Germinal center (tissue), 1 donor: ENCODE data around the gene SCUBE3.

Experiments used
- DNase-seq: peaks from one replicate; pipeline ENCODE4 v3.0.0; 2012; ENCODE audit warnings: mixed read lengths, low spot score

The SCUBE3 gene

GRCh38 chr6:35272005-35272404 lies 58.2 kb downstream of the SCUBE3 start:
- no peak for DNase-seq

DNA sequence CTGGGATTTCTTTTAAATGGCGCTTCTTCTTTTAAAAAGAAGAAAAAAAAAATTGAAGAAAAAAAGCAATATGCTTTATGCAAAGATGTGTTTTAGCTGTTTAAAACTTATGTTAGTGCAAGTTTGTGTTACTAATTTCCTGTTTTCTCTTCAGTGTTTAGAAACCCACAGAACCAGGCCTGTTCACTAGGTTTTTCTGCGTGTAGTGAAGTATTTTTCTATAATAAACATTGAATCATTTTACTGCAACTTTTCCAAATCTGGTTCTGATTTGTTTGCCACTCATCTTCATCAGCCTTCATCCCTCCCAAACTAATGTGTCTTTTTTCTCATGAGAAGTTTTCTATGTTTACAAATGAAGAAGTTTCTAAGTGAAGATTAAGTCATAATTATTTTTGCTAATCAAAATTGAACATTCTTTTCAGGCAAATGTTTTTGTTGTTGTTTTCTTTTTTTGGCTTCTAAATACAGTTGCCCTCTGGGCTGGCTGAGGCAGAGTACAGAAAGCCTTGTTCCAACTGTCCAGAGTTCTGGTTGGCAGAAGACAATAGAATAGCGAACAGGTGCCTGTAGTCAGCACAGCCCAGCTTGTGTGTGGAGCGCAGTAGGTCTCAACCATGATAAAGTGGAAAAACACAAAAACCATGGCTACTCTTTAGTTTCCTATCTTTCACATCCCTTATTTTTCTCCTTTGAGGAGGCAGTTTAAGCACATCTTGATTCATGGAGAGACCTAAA lies 60.2 kb downstream of the SCUBE3 start:
- DNase-seq = no peak

DNA sequence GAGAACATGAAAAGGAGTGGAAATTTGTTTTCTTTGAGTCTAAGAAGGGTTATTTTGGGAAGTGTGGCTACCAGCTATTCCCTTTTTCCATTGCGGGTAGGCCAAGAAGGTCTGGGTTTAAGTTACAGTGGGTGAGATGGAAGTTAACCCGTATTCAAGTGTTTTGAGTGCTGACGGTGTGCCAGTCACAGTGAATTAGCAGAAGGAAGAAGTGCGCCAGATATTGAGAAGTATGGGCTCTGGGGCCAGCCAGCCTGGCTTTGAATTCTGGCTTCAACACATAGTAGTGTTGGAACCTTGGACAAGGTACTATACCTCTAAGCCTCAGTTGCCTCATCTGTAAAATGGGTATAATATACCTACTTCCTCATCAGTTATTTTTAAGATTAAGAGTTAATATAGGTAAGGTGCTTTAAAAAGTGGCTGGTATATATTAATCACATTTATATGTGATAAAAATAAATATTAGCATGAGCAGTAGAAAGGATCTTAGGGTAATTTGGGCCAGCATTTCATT lies 62.0 kb downstream of the SCUBE3 start:
- no peak for DNase-seq

DNA sequence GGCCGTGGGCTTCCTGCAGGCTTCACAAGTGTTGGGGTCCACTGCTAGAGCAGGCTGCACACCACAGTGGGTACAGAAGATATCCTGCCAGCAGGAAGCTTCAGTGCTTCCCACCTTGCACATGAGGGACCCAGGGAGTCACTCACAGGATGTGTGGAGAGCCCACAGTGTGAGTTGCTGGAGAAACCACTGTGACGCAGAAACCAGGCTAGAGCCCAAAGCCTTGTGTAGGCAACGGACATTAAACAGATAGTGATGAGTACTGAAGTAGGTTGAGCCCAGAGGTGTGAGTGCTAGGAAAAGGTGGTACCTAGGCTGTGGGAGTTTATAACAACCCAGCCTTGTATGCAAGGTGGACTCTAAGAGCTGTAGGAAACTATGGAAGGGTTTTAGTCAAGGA lies 65.0 kb downstream of the SCUBE3 start:
- DNase-seq = no peak

- no peak for DNase-seq
Observed at GRCh38 chr6:35280903-35281302, 67.1 kb downstream of the SCUBE3 start.

GRCh38 chr6:35282472-35282871 lies 68.7 kb downstream of the SCUBE3 start:
- no peak for DNase-seq

DNA sequence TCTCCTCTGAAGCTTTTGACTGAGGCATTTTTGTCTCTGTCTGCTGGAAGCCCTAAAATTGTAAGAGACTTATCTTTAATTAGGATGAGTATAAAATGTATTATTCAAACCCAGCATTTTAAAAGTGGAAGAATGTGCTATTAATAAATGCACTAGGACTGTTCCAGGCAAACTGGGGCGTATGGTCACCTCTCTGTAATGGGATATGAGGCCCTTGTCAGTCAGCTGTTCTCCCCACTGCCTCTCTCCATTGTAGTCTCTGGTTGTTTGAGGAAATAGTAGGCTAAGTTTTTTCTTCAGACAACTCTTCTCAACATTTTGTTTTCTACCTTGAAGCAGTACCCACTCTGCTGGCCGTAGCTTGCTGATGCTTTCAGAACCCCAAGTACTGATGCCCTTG lies 69.6 kb downstream of the SCUBE3 start:
- DNase-seq = no peak

- DNase-seq = no peak
Observed at GRCh38 chr6:35287671-35288396, 74.1 kb downstream of the SCUBE3 start.

DNA sequence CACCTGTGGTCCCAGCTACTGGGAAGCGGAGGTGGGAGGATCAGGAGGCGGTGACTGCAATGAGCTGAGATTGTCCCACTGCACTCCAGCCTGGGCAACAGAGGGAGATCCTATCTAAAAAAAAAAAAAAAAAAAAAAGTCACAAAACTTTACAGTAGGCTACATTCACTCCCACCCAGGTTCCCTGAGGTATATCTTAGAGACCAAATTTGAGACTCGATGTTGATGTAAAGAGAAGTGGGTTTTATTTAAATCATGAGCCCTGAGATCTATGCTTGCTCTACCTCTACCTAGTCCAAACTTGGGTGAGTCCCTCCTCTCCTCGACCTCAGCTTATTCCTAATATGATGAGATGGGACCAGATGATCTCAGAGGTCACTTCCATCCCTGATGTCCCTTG lies 75.1 kb downstream of the SCUBE3 start:
- DNase-seq = no peak

DNA sequence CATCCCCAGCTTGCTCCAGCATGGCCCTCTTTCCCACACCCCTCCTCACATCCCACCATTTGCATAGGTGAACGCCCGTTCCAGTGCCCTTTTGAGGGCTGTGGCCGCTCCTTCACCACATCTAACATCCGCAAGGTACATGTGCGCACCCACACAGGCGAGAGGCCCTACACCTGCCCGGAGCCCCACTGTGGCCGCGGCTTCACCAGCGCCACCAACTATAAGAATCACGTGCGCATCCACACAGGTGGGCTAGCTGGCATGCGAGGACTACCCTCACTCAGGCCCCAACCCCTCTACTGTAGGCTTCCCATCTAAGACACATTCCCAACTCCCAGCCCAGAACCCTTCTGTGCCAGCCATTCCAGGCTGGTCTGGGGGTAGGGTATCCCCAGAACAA lies 77.7 kb downstream of the SCUBE3 start:
- DNase-seq = no peak

- peak; percentile 61 for DNase-seq
Observed at GRCh38 chr6:35292494-35292893, 78.7 kb downstream of the SCUBE3 start.

DNA sequence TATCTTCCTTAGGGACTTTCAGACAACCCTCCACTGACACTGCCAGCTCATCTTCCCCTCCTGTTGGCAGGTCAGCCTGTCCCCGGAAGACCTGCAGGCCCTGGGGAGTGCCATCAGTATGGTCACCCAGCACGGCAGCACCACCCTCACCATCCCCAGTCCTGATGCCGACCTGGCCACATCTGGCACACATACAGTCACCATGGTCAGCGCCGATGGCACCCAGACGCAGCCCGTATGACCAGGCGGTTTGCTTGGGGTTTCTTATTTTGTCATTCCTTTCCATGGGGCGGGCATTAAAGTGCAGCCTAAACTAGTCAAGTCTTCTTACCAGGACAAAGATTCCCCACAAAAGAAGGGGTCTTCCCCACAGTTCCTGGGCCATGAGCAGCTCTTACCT lies 79.9 kb downstream of the SCUBE3 start:
- DNase-seq = no peak

GRCh38 chr6:35294308-35294945 lies 80.7 kb downstream of the SCUBE3 start:
- peak; percentile 78 for DNase-seq

DNA sequence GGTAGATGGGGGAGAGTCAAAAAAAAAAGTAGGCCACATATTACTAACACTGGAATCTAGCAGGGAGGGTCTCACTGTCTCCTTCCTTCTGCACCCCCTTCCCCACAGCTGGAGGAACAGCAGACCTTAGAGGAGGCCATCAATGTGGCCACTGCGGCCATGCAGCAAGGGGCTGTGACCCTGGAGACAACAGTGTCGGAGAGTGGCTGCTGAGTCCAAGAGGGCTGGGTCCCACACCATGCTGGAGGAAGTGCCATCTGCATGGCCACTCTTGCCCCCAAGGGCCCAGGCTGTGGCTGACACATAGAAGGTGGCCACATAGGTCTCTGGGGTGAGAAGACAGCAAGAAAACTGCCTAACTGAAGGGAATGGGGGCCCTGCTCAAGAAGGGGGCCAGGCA lies 81.3 kb downstream of the SCUBE3 start:
- DNase-seq = no peak

GRCh38 chr6:35295521-35296315 lies 82.0 kb downstream of the SCUBE3 start:
- DNase-seq = no peak

DNA sequence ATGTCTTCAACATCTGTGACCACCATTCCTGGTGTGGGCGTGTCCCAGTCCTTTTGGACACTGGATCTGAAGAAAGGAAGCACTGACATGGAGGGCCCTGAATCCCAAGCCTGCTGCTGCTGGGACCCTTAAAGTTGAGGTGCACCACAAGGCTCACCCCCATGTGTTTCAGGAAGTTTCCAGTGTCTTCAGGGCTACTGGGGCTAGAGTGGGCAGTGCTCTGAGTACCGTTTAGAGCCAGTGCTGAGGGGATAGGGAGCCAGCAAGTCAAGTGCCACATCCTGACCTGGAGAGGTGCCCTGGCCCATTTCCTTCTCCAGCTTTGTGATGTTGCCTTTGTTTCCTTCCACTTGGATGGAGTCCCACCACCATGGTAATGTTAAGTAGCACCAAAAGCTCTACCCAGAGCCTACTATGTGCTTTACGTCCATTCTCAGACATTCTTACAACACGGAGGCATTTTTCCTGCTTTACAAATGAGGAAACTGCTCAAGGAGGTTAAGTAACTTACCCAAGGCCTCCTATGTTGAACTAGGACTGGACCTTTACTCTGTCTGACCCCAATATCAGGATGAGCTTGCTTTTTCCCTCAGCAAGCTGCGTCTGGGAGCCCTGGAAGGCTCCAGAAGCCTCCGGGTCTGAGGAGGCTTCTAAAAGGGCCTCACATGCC lies 83.3 kb downstream of the SCUBE3 start:
- DNase-seq = no peak

DNA sequence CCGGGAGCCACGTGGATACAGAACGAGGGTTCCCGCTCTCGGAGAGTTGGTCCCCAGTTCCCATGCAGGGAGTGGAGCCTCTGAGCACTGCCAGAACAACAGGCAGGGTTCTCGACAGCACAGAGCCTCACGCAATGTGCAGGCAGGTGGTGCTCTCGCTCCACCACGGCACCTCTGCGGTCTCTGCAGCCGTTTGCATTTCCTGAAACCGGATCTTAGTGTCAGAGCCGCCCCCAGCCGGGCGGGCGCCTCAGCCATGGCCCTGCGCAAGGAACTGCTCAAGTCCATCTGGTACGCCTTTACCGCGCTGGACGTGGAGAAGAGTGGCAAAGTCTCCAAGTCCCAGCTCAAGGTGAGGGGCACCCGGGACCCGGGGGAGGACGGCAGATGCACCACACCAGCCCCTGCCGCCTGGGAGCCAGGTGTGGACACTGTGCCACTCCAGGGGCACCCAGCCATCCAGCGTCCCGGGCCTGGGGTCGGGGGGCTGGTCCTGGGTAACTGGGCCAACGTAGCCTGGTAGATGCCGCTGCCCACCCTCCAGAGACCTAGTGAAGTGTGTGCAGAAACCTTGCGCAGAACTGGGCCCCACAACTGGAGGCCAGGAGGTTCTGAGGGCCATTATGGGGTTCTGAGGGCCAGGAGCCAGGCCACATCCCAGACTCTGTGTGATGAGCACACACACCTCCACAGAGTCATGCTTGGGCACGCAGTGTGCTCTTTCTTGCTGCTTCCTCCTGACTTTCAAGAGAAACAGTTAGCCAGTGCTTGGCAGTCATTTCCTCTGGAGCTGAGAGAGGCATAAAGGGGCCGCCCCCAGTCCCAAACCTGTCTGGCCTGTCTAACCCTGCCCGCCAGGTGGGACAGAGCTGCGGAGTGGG lies 84.1 kb downstream of the SCUBE3 start, which contains the start of gene DEF6:
Gene DEF6, plus strand, starts transcription at position 218 of the 881 bp plus-strand sequence. Its CDS starts 39 bp downstream, at position 257.
- peak; percentile 91 for DNase-seq

GRCh38 chr6:35298625-35299140 lies 84.9 kb downstream of the SCUBE3 start:
- DNase-seq = peak; percentile 39

DNA sequence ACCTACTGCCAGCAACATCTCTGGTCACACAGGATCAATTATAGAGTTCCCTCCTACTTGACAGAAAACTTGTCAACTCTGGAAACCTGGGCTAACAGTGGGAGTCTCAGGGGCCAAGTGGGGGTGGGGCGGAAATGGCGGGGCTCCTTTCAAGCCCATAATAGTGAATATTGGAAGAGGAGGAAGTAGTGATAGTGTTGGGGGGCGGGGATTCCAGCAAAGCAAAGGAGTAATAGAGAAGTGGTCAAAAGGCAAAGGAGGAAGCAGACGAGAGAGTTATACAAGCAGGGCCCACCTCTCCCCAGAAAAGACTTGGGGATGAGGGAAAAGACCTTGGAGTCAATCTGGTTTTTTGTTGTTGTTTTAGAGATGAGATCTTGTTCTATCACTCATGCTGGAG lies 85.9 kb downstream of the SCUBE3 start:
- DNase-seq = peak; percentile 63

- DNase-seq = no peak
Observed at GRCh38 chr6:35300848-35301247, 87.1 kb downstream of the SCUBE3 start.
